HEK293 (cell line): ENCODE data around the gene FMNL3.

Source experiments
- BCL11B ChIP-seq: fragments of 450-650 bp; formaldehyde crosslinking; IDR thresholded peaks from 2 replicates; pipeline ENCODE4 v1.5.1; 2016; ENCODE audit warnings: low read depth, missing biosample characterization, missing genetic modification characterization
- EGR2 ChIP-seq: fragments of 450-650 bp; formaldehyde crosslinking; IDR thresholded peaks from 2 replicates; pipeline ENCODE4 v1.5.1; 2016; ENCODE audit warnings: low read depth, missing biosample characterization, missing genetic modification characterization
- GFI1B ChIP-seq: fragments of 450-650 bp; formaldehyde crosslinking; IDR thresholded peaks from 2 replicates; pipeline ENCODE4 v1.5.1; 2016; ENCODE audit warnings: missing biosample characterization, missing genetic modification characterization
- OSR2 ChIP-seq: fragments of 450-650 bp; formaldehyde crosslinking; IDR thresholded peaks from 2 replicates; pipeline ENCODE4 v1.5.1; 2016; ENCODE audit warnings: missing biosample characterization, missing genetic modification characterization
- SETDB1 ChIP-seq: IDR thresholded peaks from one replicate; pipeline ENCODE4 v1.6.1; 2017; ENCODE audit warnings: mild to moderate bottlenecking, low read length, moderate library complexity, mixed read lengths; ENCODE audit not compliant: insufficient read length
- ZBTB20 ChIP-seq: fragments of 450-650 bp; formaldehyde crosslinking; IDR thresholded peaks from 2 replicates; pipeline ENCODE4 v1.5.1; 2016; ENCODE audit warnings: missing biosample characterization, missing genetic modification characterization
- ZNF16 ChIP-seq: fragments of 450-650 bp; formaldehyde crosslinking; IDR thresholded peaks from 2 replicates; pipeline ENCODE4 v1.5.1; 2016; ENCODE audit warnings: low read depth, missing biosample characterization, missing genetic modification characterization
- ZNF2 ChIP-seq: fragments of 450-650 bp; formaldehyde crosslinking; IDR thresholded peaks from 2 replicates; pipeline ENCODE4 v1.5.1; 2016; ENCODE audit warnings: missing biosample characterization, missing genetic modification characterization
- ZNF266 ChIP-seq: fragments of 450-650 bp; formaldehyde crosslinking; IDR thresholded peaks from 2 replicates; pipeline ENCODE4 v1.5.1; 2016; ENCODE audit warnings: missing biosample characterization, missing genetic modification characterization, low read depth
- ZNF274 ChIP-seq, 2 experiments: fragments of 200-500 bp in 1 of 2; fragments of 450-650 bp in 1 of 2; sonication (Bioruptor generic) in 1 of 2; formaldehyde crosslinking in 1 of 2; IDR thresholded peaks; 2 replicates each; pipeline versions ENCODE4 v1.5.1 to v1.6.1; 2014 to 2016; ENCODE audit warnings: borderline replicate concordance in 1 of 2, inconsistent platforms in 1 of 2, low read length in 1 of 2, missing biosample characterization in 1 of 2, missing genetic modification characterization in 1 of 2
- ZNF292 ChIP-seq: fragments of 450-650 bp; formaldehyde crosslinking; IDR thresholded peaks from 2 replicates; pipeline ENCODE4 v1.5.1; 2016; ENCODE audit warnings: low read depth, missing biosample characterization, missing genetic modification characterization, borderline replicate concordance
- ZNF341 ChIP-seq: fragments of 450-650 bp; formaldehyde crosslinking; IDR thresholded peaks from 2 replicates; pipeline ENCODE4; 2016; ENCODE audit warnings: low read depth, missing biosample characterization, missing genetic modification characterization
- ZNF394 ChIP-seq: fragments of 450-650 bp; formaldehyde crosslinking; IDR thresholded peaks from 2 replicates; pipeline ENCODE4 v1.5.1; 2016; ENCODE audit warnings: missing biosample characterization, missing genetic modification characterization, mild to moderate bottlenecking, moderate library complexity, borderline replicate concordance
- ZNF416 ChIP-seq: fragments of 450-650 bp; formaldehyde crosslinking; IDR thresholded peaks from 2 replicates; pipeline ENCODE4 v1.5.1; 2016; ENCODE audit warnings: missing biosample characterization, missing genetic modification characterization
- ZNF510 ChIP-seq: fragments of 450-650 bp; formaldehyde crosslinking; IDR thresholded peaks from 2 replicates; pipeline ENCODE4 v1.5.1; 2018; ENCODE audit warnings: mild to moderate bottlenecking, missing genetic modification characterization, missing biosample characterization; ENCODE audit not compliant: insufficient replicate concordance
- ZNF529 ChIP-seq: fragments of 450-650 bp; formaldehyde crosslinking; IDR thresholded peaks from 2 replicates; pipeline ENCODE4 v1.5.1; 2017; ENCODE audit warnings: missing genetic modification characterization, missing biosample characterization; ENCODE audit not compliant: insufficient replicate concordance
- ZNF621 ChIP-seq: fragments of 450-650 bp; formaldehyde crosslinking; IDR thresholded peaks from 2 replicates; pipeline ENCODE4 v1.5.1; 2017; ENCODE audit warnings: missing biosample characterization, missing genetic modification characterization
- ZNF624 ChIP-seq: fragments of 450-650 bp; formaldehyde crosslinking; IDR thresholded peaks from 2 replicates; pipeline ENCODE4 v1.5.1; 2017; ENCODE audit warnings: missing biosample characterization, missing genetic modification characterization
- ZNF670 ChIP-seq: fragments of 450-650 bp; formaldehyde crosslinking; IDR thresholded peaks from 2 replicates; pipeline ENCODE4 v1.5.1; 2016; ENCODE audit warnings: missing biosample characterization, missing genetic modification characterization, low read depth
- TF ChIP-seq, protein P1 (sequence below): fragments of 450-650 bp; formaldehyde crosslinking; IDR thresholded peaks from 2 replicates; pipeline ENCODE4 v1.5.1; 2016; ENCODE audit warnings: missing biosample characterization, missing genetic modification characterization, borderline replicate concordance
- TF ChIP-seq, protein P2 (sequence below): fragments of 450-650 bp; formaldehyde crosslinking; IDR thresholded peaks from 2 replicates; pipeline ENCODE4 v1.5.1; 2016; ENCODE audit warnings: missing biosample characterization, missing genetic modification characterization
- TF ChIP-seq, protein P3 (sequence below): IDR thresholded peaks from 2 replicates; pipeline ENCODE4 v1.6.1; 2011; ENCODE audit warnings: mild to moderate bottlenecking, low read depth, low read length, borderline replicate concordance
- TF ChIP-seq, protein P4 (sequence below): fragments of 450-650 bp; formaldehyde crosslinking; IDR thresholded peaks from 2 replicates; pipeline ENCODE4 v1.5.1; 2016; ENCODE audit warnings: missing biosample characterization, missing genetic modification characterization
- TF ChIP-seq, protein P5 (sequence below): fragments of 450-650 bp; formaldehyde crosslinking; IDR thresholded peaks from 2 replicates; pipeline ENCODE4; 2016; ENCODE audit warnings: missing biosample characterization, missing genetic modification characterization
- TF ChIP-seq, protein P6 (sequence below): fragments of 450-650 bp; formaldehyde crosslinking; IDR thresholded peaks from 2 replicates; pipeline ENCODE4 v1.5.1; 2016; ENCODE audit warnings: missing biosample characterization, missing genetic modification characterization

The FMNL3 gene

DNA sequence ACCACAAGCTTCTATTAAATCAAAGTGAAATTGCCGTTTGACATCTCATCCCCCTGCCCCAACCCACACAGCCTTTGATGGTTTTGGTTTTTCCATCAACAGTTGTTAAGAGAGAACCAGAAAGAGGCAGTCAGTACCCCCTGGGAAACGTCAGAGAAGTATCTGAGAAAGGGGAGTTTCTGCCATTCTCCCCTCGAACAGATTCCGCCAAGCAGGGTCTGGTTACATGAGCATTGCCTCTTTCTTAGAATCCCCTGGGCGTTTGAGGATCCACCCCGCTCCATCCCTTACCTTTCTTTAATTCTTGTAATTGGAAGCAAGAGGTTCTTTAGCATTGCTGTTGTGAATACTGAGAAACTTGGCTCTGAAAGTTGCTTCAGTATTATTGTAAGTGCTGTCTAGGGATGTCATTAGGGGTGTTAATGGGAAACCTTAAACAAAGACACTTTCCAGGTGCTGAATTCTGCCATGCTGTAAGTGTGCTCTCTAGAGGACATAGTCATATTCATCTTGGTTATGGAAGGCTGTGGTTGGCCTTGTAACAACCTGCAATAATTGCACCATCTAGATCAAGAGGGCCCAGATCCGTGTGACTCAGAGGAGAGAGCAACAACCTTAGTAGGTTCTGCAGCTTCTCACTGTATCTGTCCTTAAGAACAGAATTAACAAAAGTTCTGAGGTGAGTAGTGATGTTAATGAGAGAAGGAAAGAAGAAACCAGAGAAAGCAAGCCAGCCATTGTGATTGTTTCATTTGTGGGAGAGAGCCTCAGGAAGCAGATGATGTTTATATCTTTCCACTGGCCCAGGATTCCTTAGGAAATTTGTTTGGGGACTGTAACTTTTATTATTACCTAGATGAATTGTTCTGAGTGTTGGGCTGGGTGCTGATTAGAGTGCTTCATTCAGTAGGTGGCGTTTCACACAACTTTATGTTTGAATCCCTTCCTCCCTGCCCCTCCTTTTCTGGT is 43.1 kb upstream of the FMNL3 start (continued):
- TF ChIP-seq, protein P1, sequence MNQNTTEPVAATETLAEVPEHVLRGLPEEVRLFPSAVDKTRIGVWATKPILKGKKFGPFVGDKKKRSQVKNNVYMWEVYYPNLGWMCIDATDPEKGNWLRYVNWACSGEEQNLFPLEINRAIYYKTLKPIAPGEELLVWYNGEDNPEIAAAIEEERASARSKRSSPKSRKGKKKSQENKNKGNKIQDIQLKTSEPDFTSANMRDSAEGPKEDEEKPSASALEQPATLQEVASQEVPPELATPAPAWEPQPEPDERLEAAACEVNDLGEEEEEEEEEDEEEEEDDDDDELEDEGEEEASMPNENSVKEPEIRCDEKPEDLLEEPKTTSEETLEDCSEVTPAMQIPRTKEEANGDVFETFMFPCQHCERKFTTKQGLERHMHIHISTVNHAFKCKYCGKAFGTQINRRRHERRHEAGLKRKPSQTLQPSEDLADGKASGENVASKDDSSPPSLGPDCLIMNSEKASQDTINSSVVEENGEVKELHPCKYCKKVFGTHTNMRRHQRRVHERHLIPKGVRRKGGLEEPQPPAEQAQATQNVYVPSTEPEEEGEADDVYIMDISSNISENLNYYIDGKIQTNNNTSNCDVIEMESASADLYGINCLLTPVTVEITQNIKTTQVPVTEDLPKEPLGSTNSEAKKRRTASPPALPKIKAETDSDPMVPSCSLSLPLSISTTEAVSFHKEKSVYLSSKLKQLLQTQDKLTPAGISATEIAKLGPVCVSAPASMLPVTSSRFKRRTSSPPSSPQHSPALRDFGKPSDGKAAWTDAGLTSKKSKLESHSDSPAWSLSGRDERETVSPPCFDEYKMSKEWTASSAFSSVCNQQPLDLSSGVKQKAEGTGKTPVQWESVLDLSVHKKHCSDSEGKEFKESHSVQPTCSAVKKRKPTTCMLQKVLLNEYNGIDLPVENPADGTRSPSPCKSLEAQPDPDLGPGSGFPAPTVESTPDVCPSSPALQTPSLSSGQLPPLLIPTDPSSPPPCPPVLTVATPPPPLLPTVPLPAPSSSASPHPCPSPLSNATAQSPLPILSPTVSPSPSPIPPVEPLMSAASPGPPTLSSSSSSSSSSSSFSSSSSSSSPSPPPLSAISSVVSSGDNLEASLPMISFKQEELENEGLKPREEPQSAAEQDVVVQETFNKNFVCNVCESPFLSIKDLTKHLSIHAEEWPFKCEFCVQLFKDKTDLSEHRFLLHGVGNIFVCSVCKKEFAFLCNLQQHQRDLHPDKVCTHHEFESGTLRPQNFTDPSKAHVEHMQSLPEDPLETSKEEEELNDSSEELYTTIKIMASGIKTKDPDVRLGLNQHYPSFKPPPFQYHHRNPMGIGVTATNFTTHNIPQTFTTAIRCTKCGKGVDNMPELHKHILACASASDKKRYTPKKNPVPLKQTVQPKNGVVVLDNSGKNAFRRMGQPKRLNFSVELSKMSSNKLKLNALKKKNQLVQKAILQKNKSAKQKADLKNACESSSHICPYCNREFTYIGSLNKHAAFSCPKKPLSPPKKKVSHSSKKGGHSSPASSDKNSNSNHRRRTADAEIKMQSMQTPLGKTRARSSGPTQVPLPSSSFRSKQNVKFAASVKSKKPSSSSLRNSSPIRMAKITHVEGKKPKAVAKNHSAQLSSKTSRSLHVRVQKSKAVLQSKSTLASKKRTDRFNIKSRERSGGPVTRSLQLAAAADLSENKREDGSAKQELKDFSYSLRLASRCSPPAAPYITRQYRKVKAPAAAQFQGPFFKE (tag by site-specific recombination): no peak
- TF ChIP-seq ZNF621: no peak
- TF ChIP-seq ZNF266 (tag by site-specific recombination): no peak
- no peak for TF ChIP-seq BCL11B (tag by site-specific recombination)
- TF ChIP-seq ZNF341: no peak
- TF ChIP-seq ZBTB20 (tag by site-specific recombination): no peak
- no peak for TF ChIP-seq ZNF529 (tag by site-specific recombination)
- TF ChIP-seq ZNF2 (tag by site-specific recombination): no peak
- no peak for TF ChIP-seq ZNF274 (IDR thresholded peaks at IDR 0.05; ENCODE audit: low read length)
- no peak for TF ChIP-seq ZNF274 (tag by site-specific recombination; IDR thresholded peaks at IDR 0.05; ENCODE audit: borderline replicate concordance)
- TF ChIP-seq, protein P2, sequence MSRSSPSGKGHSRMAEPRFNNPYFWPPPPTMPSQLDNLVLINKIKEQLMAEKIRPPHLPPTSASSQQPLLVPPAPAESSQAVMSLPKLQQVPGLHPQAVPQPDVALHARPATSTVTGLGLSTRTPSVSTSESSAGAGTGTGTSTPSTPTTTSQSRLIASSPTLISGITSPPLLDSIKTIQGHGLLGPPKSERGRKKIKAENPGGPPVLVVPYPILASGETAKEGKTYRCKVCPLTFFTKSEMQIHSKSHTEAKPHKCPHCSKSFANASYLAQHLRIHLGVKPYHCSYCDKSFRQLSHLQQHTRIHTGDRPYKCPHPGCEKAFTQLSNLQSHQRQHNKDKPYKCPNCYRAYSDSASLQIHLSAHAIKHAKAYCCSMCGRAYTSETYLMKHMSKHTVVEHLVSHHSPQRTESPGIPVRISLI (tag by site-specific recombination): no peak
- TF ChIP-seq ZNF416 (tag by site-specific recombination): no peak
- no peak for TF ChIP-seq ZNF624 (tag by site-specific recombination)
- no peak for TF ChIP-seq ZNF292 (tag by site-specific recombination)
- TF ChIP-seq EGR2: no peak
- peak; percentile 43; the same call in 1 of the 2 replicates for TF ChIP-seq ZNF394
- TF ChIP-seq ZNF670 (tag by site-specific recombination): no peak
- no peak for TF ChIP-seq ZNF16 (tag by site-specific recombination)
- TF ChIP-seq, protein P3, sequence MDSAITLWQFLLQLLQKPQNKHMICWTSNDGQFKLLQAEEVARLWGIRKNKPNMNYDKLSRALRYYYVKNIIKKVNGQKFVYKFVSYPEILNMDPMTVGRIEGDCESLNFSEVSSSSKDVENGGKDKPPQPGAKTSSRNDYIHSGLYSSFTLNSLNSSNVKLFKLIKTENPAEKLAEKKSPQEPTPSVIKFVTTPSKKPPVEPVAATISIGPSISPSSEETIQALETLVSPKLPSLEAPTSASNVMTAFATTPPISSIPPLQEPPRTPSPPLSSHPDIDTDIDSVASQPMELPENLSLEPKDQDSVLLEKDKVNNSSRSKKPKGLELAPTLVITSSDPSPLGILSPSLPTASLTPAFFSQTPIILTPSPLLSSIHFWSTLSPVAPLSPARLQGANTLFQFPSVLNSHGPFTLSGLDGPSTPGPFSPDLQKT: no peak
- no peak for TF ChIP-seq GFI1B (tag by site-specific recombination)
- peak; percentile 80 for TF ChIP-seq OSR2 (tag by site-specific recombination)
- TF ChIP-seq SETDB1: no peak
- TF ChIP-seq, protein P4, sequence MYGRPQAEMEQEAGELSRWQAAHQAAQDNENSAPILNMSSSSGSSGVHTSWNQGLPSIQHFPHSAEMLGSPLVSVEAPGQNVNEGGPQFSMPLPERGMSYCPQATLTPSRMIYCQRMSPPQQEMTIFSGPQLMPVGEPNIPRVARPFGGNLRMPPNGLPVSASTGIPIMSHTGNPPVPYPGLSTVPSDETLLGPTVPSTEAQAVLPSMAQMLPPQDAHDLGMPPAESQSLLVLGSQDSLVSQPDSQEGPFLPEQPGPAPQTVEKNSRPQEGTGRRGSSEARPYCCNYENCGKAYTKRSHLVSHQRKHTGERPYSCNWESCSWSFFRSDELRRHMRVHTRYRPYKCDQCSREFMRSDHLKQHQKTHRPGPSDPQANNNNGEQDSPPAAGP: no peak
- TF ChIP-seq, protein P5, sequence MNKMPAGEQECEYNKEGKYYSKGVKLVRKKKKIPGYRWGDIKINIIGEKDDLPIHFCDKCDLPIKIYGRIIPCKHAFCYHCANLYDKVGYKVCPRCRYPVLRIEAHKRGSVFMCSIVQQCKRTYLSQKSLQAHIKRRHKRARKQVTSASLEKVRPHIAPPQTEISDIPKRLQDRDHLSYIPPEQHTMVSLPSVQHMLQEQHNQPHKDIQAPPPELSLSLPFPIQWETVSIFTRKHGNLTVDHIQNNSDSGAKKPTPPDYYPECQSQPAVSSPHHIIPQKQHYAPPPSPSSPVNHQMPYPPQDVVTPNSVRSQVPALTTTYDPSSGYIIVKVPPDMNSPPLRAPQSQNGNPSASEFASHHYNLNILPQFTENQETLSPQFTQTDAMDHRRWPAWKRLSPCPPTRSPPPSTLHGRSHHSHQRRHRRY (tag by site-specific recombination): no peak
- TF ChIP-seq, protein P6, sequence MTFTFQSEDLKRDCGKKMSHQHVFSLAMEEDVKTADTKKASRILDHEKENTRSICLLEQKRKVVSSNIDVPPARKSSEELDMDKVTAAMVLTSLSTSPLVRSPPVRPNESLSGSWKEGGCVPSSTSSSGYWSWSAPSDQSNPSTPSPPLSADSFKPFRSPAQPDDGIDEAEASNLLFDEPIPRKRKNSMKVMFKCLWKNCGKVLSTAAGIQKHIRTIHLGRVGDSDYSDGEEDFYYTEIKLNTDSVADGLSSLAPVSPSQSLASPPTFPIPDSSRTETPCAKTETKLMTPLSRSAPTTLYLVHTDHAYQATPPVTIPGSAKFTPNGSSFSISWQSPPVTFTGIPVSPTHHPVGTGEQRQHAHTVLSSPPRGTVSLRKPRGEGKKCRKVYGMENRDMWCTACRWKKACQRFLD (tag by site-specific recombination): no peak
- no peak for TF ChIP-seq ZNF510
